NB4 (cell line): ENCODE results near the gene RHBDF2.

Experiments used
- POLR2A ChIP-seq: IDR thresholded peaks from 2 replicates; pipeline ENCODE4 v1.6.1; 2011; ENCODE audit warnings: mild to moderate bottlenecking; ENCODE audit not compliant: insufficient read length; ENCODE audit errors: extremely low read depth
- TF ChIP-seq, protein P1 (sequence below): IDR thresholded peaks from one replicate; pipeline ENCODE4 v1.5.1; 2012; ENCODE audit warnings: low read depth, low read length
- TF ChIP-seq, protein P2 (sequence below): IDR thresholded peaks from 2 replicates; pipeline ENCODE4 v1.6.1; 2011; ENCODE audit warnings: low read depth, low read length

DNA sequence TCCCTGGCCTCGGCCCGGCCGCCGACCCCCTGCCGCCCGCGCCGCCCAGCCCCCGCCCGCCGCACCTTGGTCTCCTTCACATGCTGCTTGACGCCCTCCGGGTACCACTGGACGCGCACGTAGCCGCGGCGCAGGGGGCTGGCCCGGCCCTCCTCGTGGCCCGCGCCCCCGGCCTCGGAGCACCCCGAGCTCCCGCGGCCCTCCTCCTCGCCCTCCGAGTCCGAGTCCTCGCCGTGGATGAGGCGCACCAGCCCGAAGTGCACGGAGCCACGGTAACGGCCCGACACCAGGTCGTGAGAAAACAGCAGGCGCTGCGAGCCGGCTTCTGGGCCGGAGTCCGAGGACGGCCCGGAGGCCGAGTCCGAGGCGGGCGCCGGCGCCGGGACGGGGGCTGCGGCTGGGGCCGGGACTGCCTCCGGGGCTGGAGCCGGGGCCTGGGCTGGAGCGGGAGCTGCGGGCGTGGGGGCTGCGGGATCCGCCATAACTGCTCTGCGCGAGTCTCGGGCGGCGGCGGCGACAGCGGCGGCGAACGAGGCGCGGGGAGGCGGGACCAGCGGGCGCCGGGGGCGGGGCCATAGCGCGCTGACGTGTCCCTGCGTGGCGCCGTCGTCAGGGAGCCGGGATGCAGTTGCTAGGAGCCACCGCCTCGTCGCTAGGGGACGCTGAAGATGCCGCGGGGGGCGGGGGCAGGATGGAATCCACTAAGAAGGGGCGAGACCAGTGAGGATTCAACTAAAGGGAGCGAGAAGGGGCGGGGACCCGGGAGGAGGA is 48.4 kb downstream of the RHBDF2 start, which contains the start of gene UBE2O:
- TF ChIP-seq, protein P1, sequence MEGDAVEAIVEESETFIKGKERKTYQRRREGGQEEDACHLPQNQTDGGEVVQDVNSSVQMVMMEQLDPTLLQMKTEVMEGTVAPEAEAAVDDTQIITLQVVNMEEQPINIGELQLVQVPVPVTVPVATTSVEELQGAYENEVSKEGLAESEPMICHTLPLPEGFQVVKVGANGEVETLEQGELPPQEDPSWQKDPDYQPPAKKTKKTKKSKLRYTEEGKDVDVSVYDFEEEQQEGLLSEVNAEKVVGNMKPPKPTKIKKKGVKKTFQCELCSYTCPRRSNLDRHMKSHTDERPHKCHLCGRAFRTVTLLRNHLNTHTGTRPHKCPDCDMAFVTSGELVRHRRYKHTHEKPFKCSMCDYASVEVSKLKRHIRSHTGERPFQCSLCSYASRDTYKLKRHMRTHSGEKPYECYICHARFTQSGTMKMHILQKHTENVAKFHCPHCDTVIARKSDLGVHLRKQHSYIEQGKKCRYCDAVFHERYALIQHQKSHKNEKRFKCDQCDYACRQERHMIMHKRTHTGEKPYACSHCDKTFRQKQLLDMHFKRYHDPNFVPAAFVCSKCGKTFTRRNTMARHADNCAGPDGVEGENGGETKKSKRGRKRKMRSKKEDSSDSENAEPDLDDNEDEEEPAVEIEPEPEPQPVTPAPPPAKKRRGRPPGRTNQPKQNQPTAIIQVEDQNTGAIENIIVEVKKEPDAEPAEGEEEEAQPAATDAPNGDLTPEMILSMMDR: no peak
- TF ChIP-seq, protein P2, sequence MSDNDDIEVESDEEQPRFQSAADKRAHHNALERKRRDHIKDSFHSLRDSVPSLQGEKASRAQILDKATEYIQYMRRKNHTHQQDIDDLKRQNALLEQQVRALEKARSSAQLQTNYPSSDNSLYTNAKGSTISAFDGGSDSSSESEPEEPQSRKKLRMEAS: no peak
- peak; percentile 66 for TF ChIP-seq POLR2A
